Kidney (tissue), 14 donors: Measurements from ENCODE around the gene TNFSF9. TPM values are rescaled to one million over a fixed set of nuclear protein-coding genes. Genes with fewer than 3 reads are reported as not detected.

ENCODE experiments used
- DNase-seq, 5 donors: peaks; one replicate each; pipeline ENCODE4 v3.0.0-alpha.2; 2013 to 2020
- FAIRE-seq: peaks from 2 replicates; lab custom pipeline; 2012; peaks lifted over from hg19 to GRCh38; lab: Jason Lieb, UNC
- H3K27ac ChIP-seq, 2 donors: one replicate each; pipeline ENCODE4 v1.7.0; 2013; ENCODE audit warnings: low read depth in 2 of 2, low read length in 2 of 2, inconsistent platforms in 1 of 2
- H3K27me3 ChIP-seq: one replicate; pipeline ENCODE4 v1.7.1; 2013; ENCODE audit warnings: low read length, inconsistent platforms; ENCODE audit not compliant: control insufficient read depth, insufficient read depth
- H3K36me3 ChIP-seq, 3 donors: one replicate each; pipeline versions ENCODE4 v1.7.0 to v1.7.1; 2013; ENCODE audit warnings: low read length in 3 of 3, control low read depth in 1 of 3, inconsistent platforms in 1 of 3; ENCODE audit not compliant: insufficient read depth in 3 of 3, control insufficient read depth in 2 of 3
- H3K4me1 ChIP-seq, 3 donors: one replicate each; pipeline versions ENCODE4 v1.7.0 to v1.7.1; 2013; ENCODE audit warnings: low read length in 3 of 3, inconsistent platforms in 1 of 3, low read depth in 1 of 3; ENCODE audit not compliant: control insufficient read depth in 2 of 3, insufficient read depth in 2 of 3
- H3K4me3 ChIP-seq, 3 donors: one replicate each; pipeline versions ENCODE4 v1.7.0 to v1.8.1; 2013; ENCODE audit warnings: low read length in 3 of 3, control low read depth in 1 of 3, inconsistent platforms in 1 of 3
- H3K9ac ChIP-seq, 3 donors: one replicate each; pipeline versions ENCODE4 v1.7.0 to v1.7.1; 2013; ENCODE audit warnings: low read length in 3 of 3, control low read depth in 1 of 3, inconsistent platforms in 1 of 3
- H3K9me3 ChIP-seq, 3 donors: one replicate each; pipeline versions ENCODE4 v1.7.0 to v1.7.1; 2013; ENCODE audit warnings: low read length in 3 of 3, control low read depth in 1 of 3, inconsistent platforms in 1 of 3; ENCODE audit not compliant: control insufficient read depth in 2 of 3, insufficient read depth in 1 of 3
- CTCF ChIP-seq: IDR thresholded peaks from 3 replicates; pipeline ENCODE4 v1.5.1; 2012; ENCODE audit warnings: mild to moderate bottlenecking, moderate library complexity, borderline replicate concordance; ENCODE audit not compliant: insufficient read depth; ENCODE audit errors: extremely low read depth
- intact Hi-C: fragments of 100-400 bp; cut with DNase I; formaldehyde crosslinking; loops from one replicate; pipeline ENCODE4 v1.11.1; 2022
- polyA plus RNA-seq: library from polyadenylated mRNA; stranded (reverse); fragments of 350-450 nt; fragmentation: Illumina TruSeq; extraction: RNeasy Lipid Tissue Mini Kit (QIAGEN cat#74804); gene quantifications from one replicate; pipeline ENCODE4 v1.2.3, GENCODE V29; 2014; ENCODE audit warnings: low read depth, low replicate concordance; ENCODE audit not compliant: insufficient read depth
- total RNA-seq: library from RNA; stranded (reverse); fragmentation: NEBNext Ultra II Directional; extraction: Animal tissue kit (Norgen Biotek cat#: 25700); gene quantifications from one replicate; pipeline ENCODE4 v1.2.1, GENCODE V29; 2021
- donor health status: control.
- donor health status: control.
- donor health status: control.
- donor health status: control.
- donor health status: control.
- donor health status: DM: yes; HTN: yes; CAD: no.
- donor health status: Normal renal cell carcinoma (clear cell type).

Gene TNFSF9
- total and polyA plus RNA-seq, 2 donors from 2014 or later = 0.62 to 1.1 TPM

- FAIRE-seq (no peak), DNase-seq (no peak)
- no peaks in the 10 kb centered on the region for H3K4me1 ChIP-seq
- H3K4me3 ChIP-seq = no peak overlapping the region
- no peak overlapping the region for H3K27ac ChIP-seq
- no peak for TF ChIP-seq CTCF
- intact Hi-C loops = no loop called here
- no peak overlapping the region for H3K9ac ChIP-seq
- peaks cover 0 to 6% (median 2%) of the 10 kb centered on the region in 3 donors for H3K9me3 ChIP-seq
- H3K27me3 ChIP-seq = no peaks in the 10 kb centered on the region
- no peaks in the 10 kb centered on the region for H3K36me3 ChIP-seq
Observed at GRCh38 chr19:6494438-6495036, 36.3 kb upstream of the TNFSF9 start.

- intact Hi-C loops = no loop called here
- DNase-seq = no peak
- no peaks in the 10 kb centered on the region for H3K36me3 ChIP-seq
- H3K4me1 ChIP-seq = no peaks in the 10 kb centered on the region
- no peak for TF ChIP-seq CTCF
- peaks cover 0 to 6% (median 2%) of the 10 kb centered on the region in 3 donors for H3K9me3 ChIP-seq
- no peaks in the 10 kb centered on the region for H3K27me3 ChIP-seq
- H3K9ac ChIP-seq = no peak overlapping the region
- no peak overlapping the region for H3K4me3 ChIP-seq
- H3K27ac ChIP-seq = no peak overlapping the region
- no peak for FAIRE-seq
Observed at GRCh38 chr19:6495947-6496346, 34.9 kb upstream of the TNFSF9 start.

- Histone ChIP-seq H3K27ac (no peak overlapping the region), H3K9me3 (no peaks in the 10 kb centered on the region), H3K27me3 (peaks cover 3% of the 10 kb centered on the region), H3K4me3 (no peak overlapping the region), H3K9ac (no peak overlapping the region), H3K4me1 (no peaks in the 10 kb centered on the region), H3K36me3 (no peaks in the 10 kb centered on the region)
- TF ChIP-seq CTCF = no peak
- DNase-seq (no peak), FAIRE-seq (no peak)
- intact Hi-C loops = no loop called here
Observed at GRCh38 chr19:6498294-6499036, 32.4 kb upstream of the TNFSF9 start.
